GM18502 (cell line): ENCODE measurements around the gene DLGAP1.
"Not testable (repeated sequence)": the region's sequence is repeated elsewhere in the genome, so short reads cannot be mapped to it uniquely, and the experiment has no call there.

Source experiments
- ATAC-seq: cut with Tn5 transposase; IDR thresholded peaks from one replicate; pipeline ENCODE4 v1.9.1; 2021; ENCODE audit warnings: mild to moderate bottlenecking; ENCODE audit not compliant: unreplicated experiment, poor library complexity

DLGAP1 gene

GRCh38 chr18:4455113-4455811 lies at the start of gene DLGAP1:
TSS of gene DLGAP1 (minus strand) at chr18:4455307.
- peak; percentile 63 for ATAC-seq

GRCh38 chr18:4494703-4495284 lies 39.7 kb upstream of the DLGAP1 start:
- not testable (repeated sequence) for ATAC-seq

DNA sequence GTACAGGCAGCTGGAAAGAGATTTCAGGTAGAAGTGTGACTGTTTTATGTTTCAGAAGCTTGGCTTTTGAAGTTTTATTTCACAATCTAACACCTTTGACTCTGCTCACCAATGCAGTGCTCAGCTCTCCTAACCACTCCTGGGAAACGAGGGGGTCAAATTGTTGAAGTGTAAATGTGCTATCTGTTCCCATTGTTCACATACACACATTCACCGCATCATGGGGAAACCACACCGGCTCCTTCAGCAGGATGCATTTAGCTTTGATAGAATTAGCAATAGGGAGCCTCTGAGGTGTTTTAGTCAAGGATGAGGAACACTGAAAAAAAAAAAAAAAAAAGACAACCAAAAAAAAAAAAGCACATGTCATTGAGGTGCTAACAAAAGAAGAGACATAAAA lies 13.4 kb upstream of the DLGAP1 start:
- ATAC-seq = no peak

GRCh38 chr18:4454537-4455112 lies 482 bp downstream of the DLGAP1 start:
- ATAC-seq = peak; percentile 18

- ATAC-seq = no peak
Measured at GRCh38 chr18:4453874-4454536, 1.1 kb downstream of the DLGAP1 start.

- ATAC-seq = no peak
Measured at GRCh38 chr18:4453567-4453873, 1.6 kb downstream of the DLGAP1 start.

DNA sequence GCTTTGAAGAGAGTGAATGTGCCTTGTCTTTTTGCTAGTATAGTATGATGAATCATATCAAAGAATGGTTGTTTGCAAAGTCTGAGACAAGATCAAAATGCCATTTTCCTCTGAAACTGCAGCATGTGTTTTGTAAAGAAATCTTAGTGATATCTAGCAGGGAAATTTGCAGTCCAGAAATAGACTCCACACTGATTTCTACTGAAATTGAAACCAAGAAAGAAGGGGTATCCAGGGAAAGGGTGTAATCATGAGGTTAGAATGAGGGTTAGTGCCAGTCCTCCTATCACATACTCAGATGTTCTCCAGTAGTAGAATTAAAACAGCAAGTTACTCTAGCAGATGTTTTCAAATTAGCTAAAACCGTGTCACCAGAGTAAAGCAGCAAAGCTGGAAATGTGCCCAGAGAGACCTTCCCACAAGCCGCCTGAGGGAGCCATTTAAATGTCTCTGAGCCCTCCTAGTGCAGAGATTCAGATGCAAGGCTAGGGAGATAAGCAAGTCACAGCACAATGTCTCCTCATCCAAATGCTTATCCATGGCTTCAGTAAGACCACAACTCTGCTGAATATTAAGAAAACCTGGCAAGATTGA lies 4.9 kb downstream of the DLGAP1 start:
- ATAC-seq = no peak

DNA sequence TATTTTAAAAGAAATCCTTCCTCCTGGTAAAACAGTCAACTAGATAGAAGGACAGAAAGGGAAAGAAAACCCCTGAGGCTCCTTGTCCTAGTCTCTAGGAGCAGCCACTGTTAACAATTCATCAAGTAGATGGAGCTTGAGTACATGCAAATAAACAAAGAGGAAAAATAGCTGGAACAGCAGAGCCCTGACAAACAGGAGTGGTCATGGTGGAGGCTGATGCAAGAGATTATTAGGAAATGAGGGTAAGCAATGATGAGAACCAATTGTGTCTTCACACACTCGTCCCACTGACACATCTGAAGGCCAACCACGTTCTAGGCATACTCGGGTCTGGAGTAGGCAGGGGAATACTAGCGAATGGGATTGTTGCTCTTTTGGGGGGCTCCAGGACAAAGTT lies 9.2 kb downstream of the DLGAP1 start:
- no peak for ATAC-seq

- no peak for ATAC-seq
Measured at GRCh38 chr18:4444306-4444705, 10.8 kb downstream of the DLGAP1 start.

GRCh38 chr18:4441098-4441497 lies 14.0 kb downstream of the DLGAP1 start:
- ATAC-seq = no peak

DNA sequence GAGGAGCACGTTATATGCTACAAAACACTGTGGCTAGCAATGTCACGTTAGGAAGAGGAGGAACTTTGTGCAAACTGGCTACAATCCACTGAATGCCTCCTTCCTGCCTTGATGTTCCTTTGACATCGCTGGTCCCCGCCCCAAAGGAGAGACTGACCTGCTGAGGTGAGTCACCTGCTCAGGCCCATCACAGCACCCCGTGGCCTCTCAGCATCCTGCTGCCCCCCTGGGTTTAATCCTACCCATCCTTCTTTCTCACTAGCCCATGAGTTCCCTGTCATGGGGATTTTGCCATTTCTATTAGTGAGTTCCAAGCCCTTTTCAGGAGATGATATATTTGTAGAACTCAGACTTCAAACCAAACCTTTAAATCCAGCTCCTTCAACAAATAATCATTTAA lies 16.2 kb downstream of the DLGAP1 start:
- ATAC-seq = no peak

DNA sequence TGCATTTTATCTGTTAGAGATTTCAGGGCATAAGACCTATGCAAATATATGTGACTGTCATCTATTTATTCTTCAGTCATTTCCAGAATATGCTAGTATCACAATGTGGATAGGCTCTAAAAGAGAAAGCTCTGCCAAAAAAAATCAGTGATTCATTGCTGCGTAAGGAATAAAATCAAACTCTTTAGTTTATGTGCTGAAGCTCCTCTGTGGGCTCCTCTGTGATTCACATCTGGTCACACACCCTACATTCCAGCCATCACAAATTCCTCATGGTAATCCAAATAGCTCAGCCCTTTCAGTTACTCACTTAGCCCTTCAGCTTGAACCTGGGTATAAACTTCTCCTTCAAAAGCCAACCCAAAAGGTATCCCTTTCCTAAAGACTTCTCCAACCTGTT lies 21.4 kb downstream of the DLGAP1 start:
- no peak for ATAC-seq

DNA sequence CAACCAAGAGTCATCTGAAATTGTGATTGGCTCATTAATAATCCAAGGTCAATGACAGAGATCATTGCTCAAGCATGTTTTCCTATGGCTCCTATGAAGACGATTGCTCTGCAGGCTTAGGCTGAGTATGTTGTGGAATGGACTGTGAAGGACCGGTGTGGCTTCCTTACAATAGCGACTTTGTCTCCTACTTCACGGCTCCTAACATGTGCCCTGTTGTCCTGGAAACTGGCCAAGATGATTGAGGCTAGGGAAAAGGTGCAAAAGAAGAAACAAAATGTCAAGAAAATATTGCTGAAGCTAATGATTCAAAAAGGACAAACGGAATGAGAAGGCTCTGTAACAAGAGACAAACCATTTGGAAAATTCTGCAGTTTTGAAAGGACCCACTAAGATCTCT lies 24.3 kb downstream of the DLGAP1 start:
- ATAC-seq = no peak

DNA sequence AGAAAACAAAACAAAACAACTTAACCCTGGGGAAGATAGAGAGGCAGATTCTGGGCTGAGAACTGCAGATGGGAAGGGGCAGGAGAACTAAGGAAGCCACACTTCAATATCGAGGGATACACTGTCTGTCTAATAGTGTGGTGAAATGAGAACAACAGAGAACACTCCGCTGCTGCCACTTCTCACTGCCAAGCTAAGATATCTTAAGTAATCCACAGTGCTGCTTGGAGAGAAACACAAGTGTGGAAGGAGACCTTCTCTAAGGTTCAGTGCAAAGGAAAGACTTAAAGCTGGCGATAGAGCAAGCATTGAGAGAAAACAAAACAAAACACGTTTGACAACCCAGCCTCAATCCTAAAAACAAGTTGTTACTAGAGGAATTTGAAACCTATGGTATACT lies 37.4 kb downstream of the DLGAP1 start:
- no peak for ATAC-seq

DNA sequence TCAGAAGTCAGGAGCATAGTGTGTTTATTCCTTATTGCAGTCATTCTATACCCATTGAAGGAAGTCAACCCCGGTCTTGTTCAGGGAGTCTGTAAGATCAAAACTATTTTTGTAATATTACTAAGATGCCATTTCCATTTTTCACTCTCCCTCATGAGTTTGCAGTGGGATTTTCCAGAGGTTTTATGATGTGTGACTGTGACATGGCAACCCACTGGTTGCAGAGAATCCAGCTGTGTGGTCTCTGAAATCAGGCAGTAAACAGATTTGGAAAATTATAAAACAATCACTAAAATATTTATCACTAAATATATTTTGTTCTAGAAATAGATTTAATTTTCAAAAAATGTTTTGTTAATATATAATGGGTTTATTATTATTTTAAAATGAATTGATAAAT lies 38.1 kb downstream of the DLGAP1 start:
- no peak for ATAC-seq

- ATAC-seq = no peak
Measured at GRCh38 chr18:4412286-4412685, 42.8 kb downstream of the DLGAP1 start.

GRCh38 chr18:4406856-4407255 lies 48.3 kb downstream of the DLGAP1 start:
- ATAC-seq = no peak

- no peak for ATAC-seq
Measured at GRCh38 chr18:4405965-4406364, 49.1 kb downstream of the DLGAP1 start.

GRCh38 chr18:4403836-4404235 lies 51.3 kb downstream of the DLGAP1 start:
- no peak for ATAC-seq

GRCh38 chr18:4400911-4401310 lies 54.2 kb downstream of the DLGAP1 start:
- ATAC-seq = no peak

- no peak for ATAC-seq
Measured at GRCh38 chr18:4399929-4400328, 55.2 kb downstream of the DLGAP1 start.
